D721Med (cell line): ENCODE data around the gene FERMT3.

Experiments
- DNase-seq: peaks from one replicate; pipeline ENCODE4 v3.0.0; 2011; ENCODE audit warnings: low spot score; ENCODE audit not compliant: insufficient read length
- FAIRE-seq: peaks from 2 replicates; lab custom pipeline; 2011; peaks lifted over from hg19 to GRCh38; lab: Jason Lieb, UNC
- TF ChIP-seq, protein P1 (sequence below): IDR thresholded peaks from 2 replicates; pipeline ENCODE4 v1.5.1; 2012; ENCODE audit warnings: mild to moderate bottlenecking, control low read depth; ENCODE audit not compliant: insufficient read depth; ENCODE audit errors: missing control alignments

Gene FERMT3

DNA sequence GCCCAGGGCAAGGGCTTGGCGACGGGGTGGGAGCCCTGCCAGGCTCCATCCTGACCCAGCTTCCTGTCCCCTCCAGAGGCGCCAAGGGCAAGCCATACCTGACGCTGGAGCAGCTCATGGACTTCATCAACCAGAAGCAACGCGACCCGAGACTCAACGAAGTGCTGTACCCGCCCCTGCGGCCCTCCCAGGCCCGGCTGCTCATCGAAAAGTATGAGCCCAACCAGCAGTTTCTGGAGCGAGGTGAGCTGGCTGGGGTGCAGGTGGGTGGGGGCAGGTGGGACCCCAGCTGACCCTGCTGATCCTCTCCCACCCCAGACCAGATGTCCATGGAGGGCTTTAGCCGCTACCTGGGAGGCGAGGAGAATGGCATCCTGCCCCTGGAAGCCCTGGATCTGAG, 49.8 kb downstream of the FERMT3 start:
- DNase-seq (no peak), FAIRE-seq (no peak)
- TF ChIP-seq, protein P1, sequence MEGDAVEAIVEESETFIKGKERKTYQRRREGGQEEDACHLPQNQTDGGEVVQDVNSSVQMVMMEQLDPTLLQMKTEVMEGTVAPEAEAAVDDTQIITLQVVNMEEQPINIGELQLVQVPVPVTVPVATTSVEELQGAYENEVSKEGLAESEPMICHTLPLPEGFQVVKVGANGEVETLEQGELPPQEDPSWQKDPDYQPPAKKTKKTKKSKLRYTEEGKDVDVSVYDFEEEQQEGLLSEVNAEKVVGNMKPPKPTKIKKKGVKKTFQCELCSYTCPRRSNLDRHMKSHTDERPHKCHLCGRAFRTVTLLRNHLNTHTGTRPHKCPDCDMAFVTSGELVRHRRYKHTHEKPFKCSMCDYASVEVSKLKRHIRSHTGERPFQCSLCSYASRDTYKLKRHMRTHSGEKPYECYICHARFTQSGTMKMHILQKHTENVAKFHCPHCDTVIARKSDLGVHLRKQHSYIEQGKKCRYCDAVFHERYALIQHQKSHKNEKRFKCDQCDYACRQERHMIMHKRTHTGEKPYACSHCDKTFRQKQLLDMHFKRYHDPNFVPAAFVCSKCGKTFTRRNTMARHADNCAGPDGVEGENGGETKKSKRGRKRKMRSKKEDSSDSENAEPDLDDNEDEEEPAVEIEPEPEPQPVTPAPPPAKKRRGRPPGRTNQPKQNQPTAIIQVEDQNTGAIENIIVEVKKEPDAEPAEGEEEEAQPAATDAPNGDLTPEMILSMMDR, result no peak

DNA sequence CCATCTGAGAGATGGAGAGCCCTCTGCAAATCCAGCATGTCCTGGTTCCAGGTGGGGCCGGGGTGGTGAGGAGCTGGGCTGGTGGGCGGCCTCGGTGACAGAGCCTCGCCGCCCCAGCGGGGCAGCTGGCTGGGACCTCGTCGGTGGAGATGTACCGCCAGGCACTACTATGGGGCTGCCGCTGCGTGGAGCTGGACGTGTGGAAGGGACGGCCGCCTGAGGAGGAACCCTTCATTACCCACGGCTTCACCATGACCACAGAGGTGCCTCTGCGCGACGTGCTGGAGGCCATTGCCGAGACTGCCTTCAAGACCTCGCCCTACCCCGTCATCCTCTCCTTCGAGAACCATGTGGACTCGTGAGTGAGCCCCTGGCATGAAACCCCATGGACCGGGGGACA, 51.8 kb downstream of the FERMT3 start:
- TF ChIP-seq, protein P1, result no peak
- no peak for FAIRE-seq
- DNase-seq, result no peak

DNA sequence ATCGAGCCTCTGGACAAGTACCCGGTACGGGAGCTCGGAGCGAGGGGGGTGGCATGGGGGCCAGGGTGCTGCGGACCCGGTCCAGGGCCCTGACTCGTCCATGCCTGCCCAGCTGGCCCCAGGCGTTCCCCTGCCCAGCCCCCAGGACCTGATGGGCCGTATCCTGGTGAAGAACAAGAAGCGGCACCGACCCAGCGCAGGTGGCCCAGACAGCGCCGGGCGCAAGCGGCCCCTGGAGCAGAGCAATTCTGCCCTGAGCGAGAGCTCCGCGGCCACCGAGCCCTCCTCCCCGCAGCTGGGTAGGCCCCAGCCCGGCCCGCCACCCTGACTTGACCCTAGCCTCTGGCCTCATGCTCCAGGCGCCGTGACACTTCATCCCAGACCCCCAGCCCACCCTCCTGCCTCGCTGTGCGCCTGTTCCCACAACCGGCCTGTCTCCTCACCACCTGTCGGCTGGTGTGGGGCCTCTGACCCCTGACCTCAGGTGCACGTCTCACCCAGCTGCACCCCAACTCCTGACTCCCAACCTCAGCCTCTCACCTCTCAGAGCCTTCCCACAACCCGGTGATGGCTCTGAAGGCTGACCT, 52.5 kb downstream of the FERMT3 start:
- FAIRE-seq (no peak), DNase-seq (no peak)
- TF ChIP-seq, protein P1, result no peak

DNA sequence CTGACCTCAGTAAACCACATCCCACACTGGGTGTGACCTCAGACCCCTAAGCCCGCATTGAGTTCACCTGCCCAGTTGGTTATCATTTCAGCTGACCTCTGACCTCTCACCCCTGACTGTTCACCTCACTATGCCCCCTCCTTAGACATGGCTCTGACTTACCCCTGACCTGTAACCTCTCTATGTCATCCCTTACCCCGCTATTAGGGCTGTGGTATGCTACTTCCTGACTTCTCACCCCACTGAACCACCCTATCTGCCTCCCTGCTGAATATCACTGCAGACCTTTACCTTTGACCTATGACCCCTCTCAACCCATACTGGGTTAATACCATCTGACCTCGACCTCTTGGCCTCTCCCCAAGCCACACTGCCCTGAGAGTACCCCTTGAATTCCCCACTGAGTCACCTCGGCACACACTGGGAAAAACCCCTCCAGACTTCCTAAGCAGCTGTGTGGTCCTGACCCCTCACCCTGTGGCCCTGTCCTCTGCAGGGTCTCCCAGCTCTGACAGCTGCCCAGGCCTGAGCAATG, 53.1 kb downstream of the FERMT3 start:
- no peak for FAIRE-seq

DNA sequence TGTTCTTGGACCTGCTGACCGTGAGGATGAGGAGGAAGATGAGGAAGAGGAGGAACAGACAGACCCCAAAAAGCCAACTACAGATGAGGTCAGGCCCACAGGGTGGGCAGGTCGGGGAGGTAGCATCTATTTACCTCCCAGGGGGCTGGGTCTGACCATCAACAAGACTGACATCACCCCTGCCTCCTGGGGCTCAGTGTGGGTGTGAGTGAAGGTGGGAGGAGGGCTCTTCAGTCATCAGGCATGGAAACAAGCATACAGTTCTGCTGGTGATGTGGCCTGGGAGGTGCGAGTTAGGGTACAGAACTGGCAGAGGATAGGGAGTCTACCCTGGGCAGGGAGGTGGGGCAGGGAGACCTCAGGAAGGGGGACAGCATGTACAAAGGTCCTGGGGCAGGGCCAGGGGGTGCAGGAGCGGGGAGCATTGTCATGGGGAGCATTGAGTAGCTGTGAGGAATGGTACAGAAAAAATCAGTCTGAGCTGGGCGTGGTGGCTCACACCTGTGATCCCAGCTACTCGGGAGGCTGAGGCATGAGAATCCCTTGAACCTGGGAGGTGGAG, 53.7 kb downstream of the FERMT3 start:
- DNase-seq, result no peak
- no peak for FAIRE-seq
- TF ChIP-seq, protein P1, result no peak

More for the DNA sequence above, 53.1 kb downstream of the FERMT3 start:
- TF ChIP-seq, protein P1, result no peak
- DNase-seq, result no peak

DNA sequence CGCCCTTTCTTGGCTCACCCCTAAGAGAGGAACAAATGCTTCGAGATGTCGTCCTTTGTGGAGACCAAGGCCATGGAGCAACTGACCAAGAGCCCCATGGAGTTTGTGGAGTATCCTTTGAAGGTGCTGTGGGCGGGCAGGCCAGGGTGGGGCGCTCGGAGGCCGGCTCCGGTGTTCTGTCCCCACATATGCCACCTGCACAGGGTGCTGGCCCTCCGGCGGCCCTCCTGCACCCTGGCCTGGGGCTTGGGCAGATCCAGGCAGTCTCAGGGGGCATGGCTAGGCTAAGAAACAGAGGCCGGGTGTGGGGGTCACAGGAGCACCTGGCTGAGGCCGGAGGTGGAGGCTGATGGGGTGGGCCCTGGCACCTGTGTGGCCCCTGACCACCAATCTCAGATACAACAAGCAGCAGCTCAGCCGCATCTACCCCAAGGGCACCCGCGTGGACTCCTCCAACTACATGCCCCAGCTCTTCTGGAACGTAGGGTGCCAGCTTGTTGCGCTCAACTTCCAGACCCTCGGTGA, 55.1 kb downstream of the FERMT3 start:
- FAIRE-seq (no peak), DNase-seq (no peak)
- TF ChIP-seq, protein P1, result no peak
